ENCODE data around the gene ESYT3. TPM values are rescaled to one million over a fixed set of nuclear protein-coding genes. Genes with fewer than 3 reads are reported as not detected.
A peak's percentile ranks its signal among the peaks of the same experiment; 100 is the strongest.

Gene ESYT3
- total RNA-seq, 6 donors from 2014 or later, result 45.9 to 93.3 (median 54.6) TPM

- Histone ChIP-seq H3K27me3 (peaks cover 0 to 6% (median 3%) of the 10 kb centered on the region in 4 donors), H3K36me3 (no peaks in the 10 kb centered on the region), H3K9me3 (no peaks in the 10 kb centered on the region), H3K27ac (peak overlapping the region; percentile 78 to 82 (median 79)), H3K4me3 (peak overlapping the region; percentile 56 to 85 (median 72)), H3K4me1 (peaks cover 18 to 49% (median 35%) of the 10 kb centered on the region in 4 donors)
- ATAC-seq (ENCODE audit: low FRiP score in 2 of 2) (no peak), DNase-seq (peak in 1 of 2 donors; percentile 40)
- WGBS, 2 donors, result 63 to 89% methylated on average over 8 of the region's 8 CpGs
- TF ChIP-seq POLR2A (IDR thresholded peaks at IDR 0.05) (no peak), EP300 (IDR thresholded peaks at IDR 0.05) (no peak)
Observed at GRCh38 chr3:138435840-138436239, 1.4 kb downstream of the ESYT3 start.

- 88 to 92% methylated on average over 3 to 6 of the region's 6 CpGs for WGBS, 2 donors
- Histone ChIP-seq H3K27me3 (peaks cover 0 to 6% (median 3%) of the 10 kb centered on the region in 4 donors), H3K4me3 (peak overlapping the region in 1 of 4 donors; percentile 85), H3K36me3 (no peaks in the 10 kb centered on the region), H3K9me3 (no peaks in the 10 kb centered on the region), H3K4me1 (peaks cover 30 to 61% (median 49%) of the 10 kb centered on the region in 4 donors), H3K27ac (no peak overlapping the region)
- DNase-seq (no peak), ATAC-seq (ENCODE audit: low FRiP score in 2 of 2) (no peak)
- TF ChIP-seq POLR2AphosphoS5 (IDR thresholded peaks at IDR 0.05) (no peak), EP300 (IDR thresholded peaks at IDR 0.05) (no peak), CTCF (IDR thresholded peaks at IDR 0.05) (no peak), POLR2A (IDR thresholded peaks at IDR 0.05) (no peak)
Observed at GRCh38 chr3:138437281-138437680, 2.9 kb downstream of the ESYT3 start.

DNA sequence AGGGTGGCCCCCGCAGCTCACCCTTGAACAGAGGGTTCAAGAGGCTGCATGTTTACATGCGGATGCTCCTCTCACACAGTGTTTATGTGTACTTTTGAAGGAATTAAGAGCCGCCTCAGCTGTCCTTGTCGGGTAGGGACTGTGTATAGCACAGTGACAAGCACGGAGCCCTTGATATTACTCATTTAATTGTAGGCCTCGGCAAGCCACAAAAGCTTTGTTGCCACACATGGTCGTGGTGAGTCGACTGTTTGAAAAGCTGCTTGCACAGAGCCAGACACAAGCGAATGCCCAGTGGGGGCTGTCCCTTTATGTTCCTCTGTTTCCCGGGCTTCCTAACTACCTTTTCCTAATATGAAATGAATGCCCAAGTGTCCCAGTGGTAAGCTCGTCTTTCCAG is 4.5 kb downstream of the ESYT3 start:
- peaks cover 35 to 67% (median 56%) of the 10 kb centered on the region in 4 donors for H3K4me1 ChIP-seq
- peaks cover 0 to 6% (median 2%) of the 10 kb centered on the region in 4 donors for H3K27me3 ChIP-seq
- peak overlapping the region in 1 of 4 donors; percentile 21 for H3K27ac ChIP-seq
- no peak for TF ChIP-seq CTCF (IDR thresholded peaks at IDR 0.05)
- TF ChIP-seq POLR2AphosphoS5 (IDR thresholded peaks at IDR 0.05), result no peak
- TF ChIP-seq POLR2A (IDR thresholded peaks at IDR 0.05), result no peak
- no peak for TF ChIP-seq EP300 (IDR thresholded peaks at IDR 0.05)
- no peak overlapping the region for H3K4me3 ChIP-seq
- peak in 1 of 2 donors; percentile 31 for DNase-seq
- no peaks in the 10 kb centered on the region for H3K9me3 ChIP-seq
- no peaks in the 10 kb centered on the region for H3K36me3 ChIP-seq
- 58 to 62% methylated on average over 11 of the region's 11 CpGs for WGBS, 2 donors
- no peak for ATAC-seq (ENCODE audit: low FRiP score in 2 of 2)

DNA sequence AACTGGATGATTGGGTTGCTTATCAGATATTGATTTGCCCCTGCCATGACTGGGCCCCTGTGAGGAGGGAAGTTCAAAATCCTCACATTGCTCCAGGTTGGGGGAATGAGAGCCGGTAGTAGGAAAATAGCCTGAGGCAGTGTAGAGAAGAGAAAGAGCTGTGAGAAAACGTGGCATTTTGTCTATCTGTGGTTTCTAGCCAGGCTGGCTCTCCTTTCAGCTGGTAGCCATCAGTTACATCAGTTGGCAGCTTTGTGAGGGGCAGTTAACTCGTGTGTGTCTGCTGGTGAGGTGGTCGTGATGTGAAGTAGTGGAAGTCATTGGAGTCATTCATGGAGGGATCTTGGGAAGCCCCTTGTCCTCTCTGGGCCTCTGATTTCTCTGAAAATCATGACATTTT is 5.2 kb downstream of the ESYT3 start:
- no peak for TF ChIP-seq EP300 (IDR thresholded peaks at IDR 0.05)
- TF ChIP-seq POLR2AphosphoS5 (IDR thresholded peaks at IDR 0.05), result no peak
- TF ChIP-seq POLR2A (IDR thresholded peaks at IDR 0.05), result no peak
- TF ChIP-seq CTCF (IDR thresholded peaks at IDR 0.05), result no peak
- DNase-seq (no peak), ATAC-seq (ENCODE audit: low FRiP score in 2 of 2) (no peak)
- Histone ChIP-seq H3K4me3 (no peak overlapping the region), H3K4me1 (peaks cover 32 to 60% (median 50%) of the 10 kb centered on the region in 4 donors), H3K36me3 (no peaks in the 10 kb centered on the region), H3K9me3 (no peaks in the 10 kb centered on the region), H3K27me3 (peaks cover 0 to 3% (median 0%) of the 10 kb centered on the region in 4 donors), H3K27ac (no peak overlapping the region)
- WGBS, 2 donors, result 64 to 74% methylated on average over 4 of the region's 4 CpGs

DNA sequence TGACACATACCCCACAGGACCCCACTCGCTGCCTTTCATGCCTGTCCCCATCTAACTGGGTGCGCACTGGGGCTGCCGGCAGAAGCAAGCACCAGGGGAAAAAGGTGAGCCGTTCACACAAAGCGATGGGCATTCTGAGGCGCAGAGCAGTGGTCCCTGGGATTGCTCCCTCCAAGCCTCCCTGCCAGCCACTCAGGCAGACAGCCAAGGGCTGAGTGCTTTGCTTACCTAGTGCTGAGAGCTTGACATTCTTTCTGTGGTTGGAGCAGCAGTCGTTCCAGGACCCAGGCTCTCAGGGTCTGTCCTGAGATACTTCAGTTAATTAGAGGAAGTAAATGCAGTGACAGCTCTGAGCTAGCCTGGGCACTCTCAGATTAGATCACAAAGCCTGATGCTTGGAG is 5.7 kb downstream of the ESYT3 start:
- Histone ChIP-seq H3K4me1 (peaks cover 29 to 55% (median 47%) of the 10 kb centered on the region in 4 donors), H3K27me3 (no peaks in the 10 kb centered on the region), H3K9me3 (no peaks in the 10 kb centered on the region), H3K27ac (peak overlapping the region in 2 of 4 donors; percentile 49 to 55), H3K4me3 (no peak overlapping the region), H3K36me3 (no peaks in the 10 kb centered on the region)
- DNase-seq, result peak; percentile 54 to 92
- 68 to 97% methylated on average over 6 to 7 of the region's 7 CpGs for WGBS, 2 donors
- peak in 1 of 2 donors; percentile 58 for TF ChIP-seq POLR2AphosphoS5 (IDR thresholded peaks at IDR 0.05)
- TF ChIP-seq POLR2A (IDR thresholded peaks at IDR 0.05), result no peak
- TF ChIP-seq EP300 (IDR thresholded peaks at IDR 0.05), result peak in 1 of 4 donors; percentile 78
- peak; percentile 39 to 84 for ATAC-seq (ENCODE audit: low FRiP score in 2 of 2)

- Histone ChIP-seq H3K27me3 (no peaks in the 10 kb centered on the region), H3K4me1 (peaks cover 25 to 50% (median 42%) of the 10 kb centered on the region in 4 donors), H3K9me3 (no peaks in the 10 kb centered on the region), H3K4me3 (no peak overlapping the region), H3K36me3 (no peaks in the 10 kb centered on the region), H3K27ac (peak overlapping the region; percentile 8 to 55 (median 48))
- whole genome bisulfite sequencing, 2 donors, result 76 to 83% methylated on average over 3 of the region's 3 CpGs
- TF ChIP-seq CTCF (IDR thresholded peaks at IDR 0.05) (no peak), EP300 (IDR thresholded peaks at IDR 0.05) (no peak), POLR2AphosphoS5 (IDR thresholded peaks at IDR 0.05) (no peak), POLR2A (IDR thresholded peaks at IDR 0.05) (no peak)
- ATAC-seq (ENCODE audit: low FRiP score in 2 of 2), result no peak
- no peak for DNase-seq
Observed at GRCh38 chr3:138440596-138440995, 6.2 kb downstream of the ESYT3 start.

Data from upper lobe of left lung (tissue), 6 donors.